Measurements from ENCODE around the gene CEBPE.

DNA sequence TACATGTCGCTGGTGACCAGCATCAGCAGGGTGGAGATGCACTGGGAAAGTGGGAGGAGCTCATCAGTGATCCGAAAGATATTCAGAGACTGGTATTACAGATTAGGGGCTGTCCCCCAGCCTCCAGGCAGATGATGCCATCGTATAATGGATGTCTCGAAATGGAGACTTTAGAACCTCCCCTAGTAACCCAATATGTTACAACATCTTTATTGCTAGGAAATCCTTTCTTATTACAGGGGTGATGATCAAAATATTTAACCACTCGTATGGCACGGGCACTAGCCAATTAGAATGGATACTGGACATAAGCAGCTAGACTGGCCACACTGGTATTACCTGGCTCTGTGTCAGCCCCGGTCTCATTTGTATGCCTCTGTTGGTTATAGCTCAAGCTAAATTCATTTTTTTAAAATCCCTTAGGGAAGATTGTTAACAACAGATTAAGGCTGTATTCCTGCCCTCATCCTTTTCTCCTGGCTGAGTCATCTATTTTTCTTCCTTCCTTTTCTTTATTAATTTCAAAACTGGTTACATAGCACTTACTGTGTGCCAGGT is 10.8 kb upstream of the CEBPE start:
- TF ChIP-seq, protein P1, sequence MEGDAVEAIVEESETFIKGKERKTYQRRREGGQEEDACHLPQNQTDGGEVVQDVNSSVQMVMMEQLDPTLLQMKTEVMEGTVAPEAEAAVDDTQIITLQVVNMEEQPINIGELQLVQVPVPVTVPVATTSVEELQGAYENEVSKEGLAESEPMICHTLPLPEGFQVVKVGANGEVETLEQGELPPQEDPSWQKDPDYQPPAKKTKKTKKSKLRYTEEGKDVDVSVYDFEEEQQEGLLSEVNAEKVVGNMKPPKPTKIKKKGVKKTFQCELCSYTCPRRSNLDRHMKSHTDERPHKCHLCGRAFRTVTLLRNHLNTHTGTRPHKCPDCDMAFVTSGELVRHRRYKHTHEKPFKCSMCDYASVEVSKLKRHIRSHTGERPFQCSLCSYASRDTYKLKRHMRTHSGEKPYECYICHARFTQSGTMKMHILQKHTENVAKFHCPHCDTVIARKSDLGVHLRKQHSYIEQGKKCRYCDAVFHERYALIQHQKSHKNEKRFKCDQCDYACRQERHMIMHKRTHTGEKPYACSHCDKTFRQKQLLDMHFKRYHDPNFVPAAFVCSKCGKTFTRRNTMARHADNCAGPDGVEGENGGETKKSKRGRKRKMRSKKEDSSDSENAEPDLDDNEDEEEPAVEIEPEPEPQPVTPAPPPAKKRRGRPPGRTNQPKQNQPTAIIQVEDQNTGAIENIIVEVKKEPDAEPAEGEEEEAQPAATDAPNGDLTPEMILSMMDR (IDR thresholded peaks at IDR 0.05) = no peak
- TF ChIP-seq POLR2A (IDR thresholded peaks at IDR 0.05) = no peak

Measured in body of pancreas (tissue), 4 donors.